Keratinocyte (primary cell): Measurements from ENCODE around the gene IL1B. TPM values are rescaled to one million over a fixed set of nuclear protein-coding genes. Genes with fewer than 3 reads are reported as not detected.

ENCODE experiments used
- DNase-seq: peaks from one replicate; pipeline ENCODE4 v3.0.0-alpha.2; 2011; ENCODE audit warnings: low read depth, missing footprints, low spot score
- FAIRE-seq: peaks from 2 replicates; lab custom pipeline; 2011; peaks lifted over from hg19 to GRCh38; lab: Jason Lieb, UNC
- H2AFZ ChIP-seq: 2 replicates; pipeline ENCODE4 v1.6.0; 2012; ENCODE audit warnings: low read length, control low read depth, inconsistent platforms; ENCODE audit not compliant: control insufficient read depth
- H3K27ac ChIP-seq: 2 replicates; pipeline ENCODE4 v1.5.1; 2011; ENCODE audit warnings: low read length; ENCODE audit not compliant: control insufficient read depth, insufficient read depth
- H3K27me3 ChIP-seq: 3 replicates; pipeline ENCODE4 v1.6.0; 2011; ENCODE audit warnings: low read length; ENCODE audit not compliant: control insufficient read depth, insufficient read depth; ENCODE audit errors: extremely low read depth
- H3K36me3 ChIP-seq, 2 experiments: 2 replicates in 1 of 2; 3 replicates in 1 of 2; pipeline ENCODE4 v1.5.1; 2011; ENCODE audit warnings: low read length in 2 of 2, mild to moderate bottlenecking in 1 of 2; ENCODE audit not compliant: control insufficient read depth in 2 of 2, insufficient read depth in 2 of 2; ENCODE audit errors: extremely low read depth in 1 of 2
- H3K4me1 ChIP-seq: 3 replicates; pipeline ENCODE4 v1.5.1; 2011; ENCODE audit warnings: low read length; ENCODE audit not compliant: control insufficient read depth, insufficient read depth; ENCODE audit errors: extremely low read depth
- H3K4me2 ChIP-seq: 3 replicates; pipeline ENCODE4 v1.6.0; 2011; ENCODE audit warnings: low read depth, low read length; ENCODE audit not compliant: control insufficient read depth, insufficient read depth; ENCODE audit errors: extremely low read depth
- H3K4me3 ChIP-seq, 3 experiments: fragments of 200-600 bp in 1 of 3; sonication (generic) in 1 of 3; 2 replicates in 2 of 3; 3 replicates in 1 of 3; pipeline ENCODE4 v1.5.1; 2011 to 2016; ENCODE audit warnings: low read length in 3 of 3, mild to moderate bottlenecking in 3 of 3, control low read depth in 2 of 3, inconsistent platforms in 1 of 3, low read depth in 1 of 3, mixed read lengths in 1 of 3, mixed run types in 1 of 3, moderate library complexity in 1 of 3; ENCODE audit not compliant: control insufficient read depth in 2 of 3, insufficient read depth in 2 of 3; ENCODE audit errors: extremely low read depth in 1 of 3
- H3K79me2 ChIP-seq: 2 replicates; pipeline ENCODE4 v1.6.0; 2012; ENCODE audit warnings: low read length; ENCODE audit not compliant: control insufficient read depth, insufficient read depth
- H3K9ac ChIP-seq: 3 replicates; pipeline ENCODE4 v1.6.0; 2011; ENCODE audit warnings: low read length; ENCODE audit not compliant: control insufficient read depth, insufficient read depth; ENCODE audit errors: extremely low read depth
- H3K9me1 ChIP-seq: 3 replicates; pipeline ENCODE4 v1.6.0; 2011; ENCODE audit warnings: low read length; ENCODE audit not compliant: control insufficient read depth, insufficient read depth; ENCODE audit errors: extremely low read depth
- H3K9me3 ChIP-seq: 2 replicates; pipeline ENCODE4 v1.5.1; 2012; ENCODE audit warnings: low read depth, low read length; ENCODE audit not compliant: control insufficient read depth
- H4K20me1 ChIP-seq: 3 replicates; pipeline ENCODE4 v1.6.0; 2011; ENCODE audit warnings: low read length; ENCODE audit not compliant: control insufficient read depth, insufficient read depth; ENCODE audit errors: extremely low read depth
- EZH2 ChIP-seq: IDR thresholded peaks from one replicate; pipeline ENCODE4 v1.6.1; 2012; ENCODE audit warnings: inconsistent platforms, mild to moderate bottlenecking, low read length, moderate library complexity
- dilution Hi-C: fragments of 300-500 bp; cut with MboI; formaldehyde crosslinking; loops from one replicate; pipeline ENCODE4 v1.7.0; 2020; ENCODE audit warnings: low sequenced_read_pairs; ENCODE audit not compliant: extremely low pct_ligation_motif_present
- polyA plus RNA-seq, 5 experiments: library from polyadenylated mRNA; depleted of rRNA in 3 of 5; stranded (reverse) in 3 of 5; stranded (forward) in 1 of 5; unstranded in 1 of 5; fragments of >200 nt; gene quantifications; 1 replicate in 1 of 5; 2 replicates in 3 of 5; 3 replicates in 1 of 5; pipeline versions ENCODE4 v1.2.1 to v1.2.3, GENCODE V29; 2011 to 2012; ENCODE audit warnings: missing spikeins in 2 of 5, low read depth in 1 of 5, low replicate concordance in 1 of 5
- TF ChIP-seq, protein P1 (sequence below), 3 experiments: IDR thresholded peaks in 1 of 3; conservative IDR thresholded peaks in 1 of 3; optimal IDR thresholded peaks in 1 of 3; 2 replicates in 2 of 3; 3 replicates in 1 of 3; pipeline versions ENCODE3 to v1.5.1; 2011; ENCODE audit warnings: low read length in 3 of 3, mild to moderate bottlenecking in 3 of 3, moderate library complexity in 2 of 3, control low read depth in 1 of 3, inconsistent platforms in 1 of 3; ENCODE audit not compliant: insufficient read depth in 2 of 3; ENCODE audit errors: extremely low read depth in 1 of 3

IL1B gene
- polyA plus RNA-seq, 1 donor (not counting 4 experiments of a cell fraction or from before 2014, with no cell fraction given) = 232 TPM

DNA sequence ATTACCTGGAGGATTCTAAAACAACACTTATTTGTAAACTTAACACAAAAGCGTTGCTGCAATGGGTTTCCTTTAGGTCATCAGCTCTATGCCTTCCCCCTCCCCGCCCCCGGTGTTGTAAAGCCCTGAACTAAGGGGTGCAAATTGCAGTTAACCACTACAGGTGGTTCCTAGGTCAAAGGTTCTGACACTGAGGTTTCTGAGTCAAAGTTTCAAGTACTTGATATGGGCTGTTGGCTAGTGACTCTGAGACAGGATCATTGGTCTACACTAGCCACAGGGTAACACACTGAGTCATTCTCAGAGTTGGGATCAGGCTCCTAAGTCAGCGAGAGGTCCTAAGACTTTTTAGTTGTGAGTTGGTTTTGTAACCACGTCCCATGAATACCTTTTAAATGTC, 15.4 kb downstream of the IL1B start:
- no peak for FAIRE-seq
- Histone ChIP-seq H3K79me2 (no peaks in the 10 kb centered on the region), H3K4me3 (no peak overlapping the region), H3K9ac (no peak overlapping the region), H2AFZ (no peak overlapping the region), H4K20me1 (no peaks in the 10 kb centered on the region), H3K36me3 (no peaks in the 10 kb centered on the region), H3K27me3 (no peaks in the 10 kb centered on the region), H3K9me3 (no peaks in the 10 kb centered on the region), H3K4me1 (peaks cover 13% of the 10 kb centered on the region), H3K4me2 (no peak overlapping the region), H3K9me1 (no peaks in the 10 kb centered on the region), H3K27ac (no peak overlapping the region)
- TF ChIP-seq EZH2 = no peak
- TF ChIP-seq, protein P1, sequence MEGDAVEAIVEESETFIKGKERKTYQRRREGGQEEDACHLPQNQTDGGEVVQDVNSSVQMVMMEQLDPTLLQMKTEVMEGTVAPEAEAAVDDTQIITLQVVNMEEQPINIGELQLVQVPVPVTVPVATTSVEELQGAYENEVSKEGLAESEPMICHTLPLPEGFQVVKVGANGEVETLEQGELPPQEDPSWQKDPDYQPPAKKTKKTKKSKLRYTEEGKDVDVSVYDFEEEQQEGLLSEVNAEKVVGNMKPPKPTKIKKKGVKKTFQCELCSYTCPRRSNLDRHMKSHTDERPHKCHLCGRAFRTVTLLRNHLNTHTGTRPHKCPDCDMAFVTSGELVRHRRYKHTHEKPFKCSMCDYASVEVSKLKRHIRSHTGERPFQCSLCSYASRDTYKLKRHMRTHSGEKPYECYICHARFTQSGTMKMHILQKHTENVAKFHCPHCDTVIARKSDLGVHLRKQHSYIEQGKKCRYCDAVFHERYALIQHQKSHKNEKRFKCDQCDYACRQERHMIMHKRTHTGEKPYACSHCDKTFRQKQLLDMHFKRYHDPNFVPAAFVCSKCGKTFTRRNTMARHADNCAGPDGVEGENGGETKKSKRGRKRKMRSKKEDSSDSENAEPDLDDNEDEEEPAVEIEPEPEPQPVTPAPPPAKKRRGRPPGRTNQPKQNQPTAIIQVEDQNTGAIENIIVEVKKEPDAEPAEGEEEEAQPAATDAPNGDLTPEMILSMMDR (optimal IDR thresholded peaks at IDR 0.05 in 1 of 3, IDR thresholded peaks at IDR 0.05 in 1 of 3, conservative IDR thresholded peaks at IDR 0.05 in 1 of 3; ENCODE audit: extremely low read depth in 1 of 3, insufficient read depth in 2 of 3, low read length in 3 of 3) = no peak
- no peak for DNase-seq
- dilution Hi-C loops = no loop called here

DNA sequence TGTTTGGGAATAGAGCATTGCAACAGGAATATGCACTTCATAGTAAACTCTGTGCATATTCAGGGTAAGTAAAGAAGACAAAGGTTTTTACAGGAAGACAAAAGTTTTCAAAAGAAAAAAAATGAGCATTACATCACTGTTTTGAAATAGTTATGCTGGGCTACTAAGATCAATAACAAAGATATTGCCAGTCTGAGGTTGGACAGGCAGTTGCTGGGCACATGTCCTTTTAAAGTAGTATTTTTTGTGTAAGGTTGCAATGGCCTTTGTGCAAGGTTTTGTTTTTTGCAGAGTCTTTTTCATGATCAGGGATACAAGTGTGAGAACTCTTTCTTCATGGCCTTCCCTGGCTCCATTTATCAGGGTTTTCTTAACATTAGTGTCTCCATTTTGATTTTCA, 16.2 kb downstream of the IL1B start:
- no peaks in the 10 kb centered on the region for H4K20me1 ChIP-seq
- H3K9me3 ChIP-seq = no peaks in the 10 kb centered on the region
- DNase-seq = no peak
- H3K4me3 ChIP-seq = no peak overlapping the region
- H3K27ac ChIP-seq = no peak overlapping the region
- no peaks in the 10 kb centered on the region for H3K27me3 ChIP-seq
- H3K79me2 ChIP-seq = no peaks in the 10 kb centered on the region
- FAIRE-seq = no peak
- no peaks in the 10 kb centered on the region for H3K36me3 ChIP-seq
- dilution Hi-C loops = no loop called here
- TF ChIP-seq EZH2 = no peak
- TF ChIP-seq, protein P1 (optimal IDR thresholded peaks at IDR 0.05 in 1 of 3, IDR thresholded peaks at IDR 0.05 in 1 of 3, conservative IDR thresholded peaks at IDR 0.05 in 1 of 3; ENCODE audit: extremely low read depth in 1 of 3, insufficient read depth in 2 of 3, low read length in 3 of 3) = no peak
- H3K4me1 ChIP-seq = peaks cover 19% of the 10 kb centered on the region
- H2AFZ ChIP-seq = no peak overlapping the region
- no peak overlapping the region for H3K9ac ChIP-seq
- no peaks in the 10 kb centered on the region for H3K9me1 ChIP-seq
- no peak overlapping the region for H3K4me2 ChIP-seq
